Lung microvascular endothelial cell (primary cell): Measurements from ENCODE around the gene NXPE4. TPM values are rescaled to one million over a fixed set of nuclear protein-coding genes. Genes with fewer than 3 reads are reported as not detected.
"Not testable (repeated sequence)": the region's sequence is repeated elsewhere in the genome, so short reads cannot be mapped to it uniquely, and the experiment has no call there.

ENCODE experiments used
- DNase-seq, 2 donors: peaks; one replicate each; pipeline versions ENCODE4 v3.0.0 to v3.0.0-alpha.2; 2010; ENCODE audit warnings: low read depth in 2 of 2
- total RNA-seq: library from RNA; depleted of rRNA; stranded (reverse); fragments of >200 nt; gene quantifications from 2 replicates; pipeline ENCODE4 v1.2.1, GENCODE V29; 2014

NXPE4 gene
- not detected in 2 replicates for total RNA-seq

DNA sequence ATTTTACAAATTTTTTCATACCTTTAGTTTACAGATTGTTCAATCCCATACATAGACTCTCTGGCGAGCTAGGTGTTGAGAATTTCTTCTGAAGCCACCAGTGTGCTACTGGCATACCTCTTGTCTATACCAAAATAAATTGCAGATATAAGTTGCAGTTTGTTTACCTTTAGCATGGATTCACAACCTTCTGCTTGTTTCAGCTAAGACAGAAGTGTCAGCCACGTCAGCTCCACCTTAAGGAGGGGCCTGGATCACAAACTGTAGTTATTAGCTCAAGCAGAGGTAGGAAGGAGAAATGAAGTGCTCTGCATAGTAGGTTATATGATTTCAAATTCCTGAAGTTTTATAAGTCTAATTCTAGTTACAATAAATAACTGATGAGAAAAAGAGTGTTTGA, at the start of gene NXPE4:
Gene NXPE4 (minus strand): TSS at position 216 of the 400 bp plus-strand sequence. CDS start 1,027 bp downstream, outside the sequence.
- no peak for DNase-seq

DNA sequence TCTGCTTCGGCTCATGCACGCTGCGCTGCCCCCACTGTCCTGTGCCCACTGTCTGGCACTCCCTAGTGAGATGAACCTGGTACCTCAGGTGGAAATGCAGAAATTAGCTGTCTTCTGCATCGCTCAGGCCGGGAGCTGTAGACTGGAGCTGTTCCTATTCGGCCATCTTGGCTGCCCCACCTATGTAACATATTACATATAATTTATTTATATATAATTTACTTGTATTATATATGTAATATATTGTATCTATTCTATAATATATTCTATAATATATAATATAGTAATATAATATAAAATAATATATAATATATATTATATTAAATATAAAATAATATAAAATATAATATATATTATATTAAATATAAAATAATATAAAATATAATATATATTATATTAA, 43.9 kb upstream of the NXPE4 start:
- DNase-seq: not testable (repeated sequence)

DNA sequence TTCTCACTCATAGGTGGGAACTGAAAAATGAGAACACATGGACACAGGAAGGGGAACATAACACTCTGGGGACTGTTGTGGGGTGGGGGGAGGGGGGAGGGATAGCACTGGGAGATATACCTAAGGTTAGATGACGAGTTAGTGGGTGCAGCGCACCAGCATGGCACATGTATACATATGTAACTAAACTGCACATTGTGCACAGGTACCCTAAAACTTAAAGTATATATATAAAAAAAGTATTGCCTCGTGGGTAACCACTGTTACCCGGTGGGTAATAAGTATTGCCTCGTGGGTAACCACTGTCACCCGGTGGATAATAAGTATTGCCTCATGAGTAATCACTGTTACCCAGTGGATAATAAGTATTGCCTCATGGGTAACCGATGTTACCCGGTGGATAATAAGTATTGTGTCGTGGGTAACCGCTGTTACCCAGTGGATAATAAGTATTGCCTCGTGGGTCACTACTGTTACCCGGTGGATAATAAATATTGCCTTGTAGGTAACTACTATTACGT, 35.9 kb upstream of the NXPE4 start:
- not testable (repeated sequence) for DNase-seq

DNA sequence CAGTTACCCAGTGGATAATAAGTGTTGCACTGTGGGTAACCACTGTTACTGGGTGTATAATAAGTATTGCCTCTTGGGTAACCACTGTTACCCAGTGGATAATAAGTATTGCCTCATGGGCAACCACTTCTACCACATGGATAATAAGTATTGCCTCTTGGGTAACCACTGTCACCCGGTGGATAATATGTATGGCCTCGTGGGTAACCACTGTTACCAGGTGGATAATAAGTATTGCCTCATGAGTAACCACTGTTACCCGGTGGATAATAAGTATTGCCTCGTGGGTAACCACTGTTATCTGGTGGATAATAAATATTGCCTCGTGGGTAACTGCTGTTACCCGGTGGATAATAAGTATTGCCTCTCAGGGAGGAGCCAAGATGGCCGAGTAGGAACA, 29.7 kb upstream of the NXPE4 start:
- DNase-seq: no peak

DNA sequence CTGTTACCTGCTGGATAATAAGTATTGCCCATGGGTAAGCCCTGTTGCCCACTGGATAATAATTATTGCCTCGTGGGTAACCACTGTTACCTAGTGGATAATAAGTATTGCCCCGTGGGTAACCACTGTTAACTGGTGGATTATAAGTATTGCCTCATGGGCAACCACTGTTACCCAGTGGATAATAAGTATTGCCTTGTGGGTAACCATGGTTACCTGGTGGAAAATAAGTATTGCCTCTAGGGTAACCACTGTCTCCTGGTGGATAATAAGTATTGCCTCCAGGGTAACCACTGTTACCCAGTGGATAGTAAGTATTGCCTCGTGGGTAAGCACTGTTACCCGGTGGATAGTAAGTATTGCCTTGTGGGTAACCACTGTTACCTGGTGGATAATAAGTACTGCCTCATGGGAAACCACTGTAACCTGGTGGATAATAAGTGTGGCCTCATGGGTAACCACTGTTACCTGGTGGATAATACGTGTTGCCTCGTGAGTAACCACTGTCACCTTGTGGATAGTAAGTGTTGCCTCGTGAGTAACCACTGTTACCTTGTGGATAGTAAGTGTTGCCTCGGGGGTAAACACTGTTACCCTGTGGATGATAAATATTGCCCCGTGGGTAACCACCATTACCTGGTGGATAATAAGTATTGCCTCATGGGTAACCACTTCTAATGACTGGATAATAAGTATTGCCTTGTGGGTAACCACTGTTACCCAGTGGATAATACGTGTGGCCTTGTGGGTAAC, 29.0 kb upstream of the NXPE4 start:
- no peak for DNase-seq

DNA sequence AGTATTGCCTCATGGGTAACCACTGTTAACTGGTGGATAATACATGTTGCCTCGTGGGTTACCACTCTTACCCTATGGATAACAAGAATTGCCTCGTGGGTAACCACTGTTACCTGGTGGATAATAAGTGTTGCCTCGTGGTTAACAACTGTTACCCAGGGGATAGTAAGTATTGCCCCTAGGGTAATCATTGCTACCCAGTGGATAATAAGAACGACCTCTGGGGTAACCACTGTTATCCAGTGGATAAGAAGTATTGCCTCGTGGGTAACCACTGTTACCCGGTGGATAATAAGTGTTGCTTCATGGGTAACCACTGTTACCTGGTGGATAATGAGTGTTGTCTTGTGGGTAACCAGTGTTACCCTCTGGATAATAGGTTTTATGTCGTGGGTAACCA, 28.1 kb upstream of the NXPE4 start:
- no peak for DNase-seq

DNA sequence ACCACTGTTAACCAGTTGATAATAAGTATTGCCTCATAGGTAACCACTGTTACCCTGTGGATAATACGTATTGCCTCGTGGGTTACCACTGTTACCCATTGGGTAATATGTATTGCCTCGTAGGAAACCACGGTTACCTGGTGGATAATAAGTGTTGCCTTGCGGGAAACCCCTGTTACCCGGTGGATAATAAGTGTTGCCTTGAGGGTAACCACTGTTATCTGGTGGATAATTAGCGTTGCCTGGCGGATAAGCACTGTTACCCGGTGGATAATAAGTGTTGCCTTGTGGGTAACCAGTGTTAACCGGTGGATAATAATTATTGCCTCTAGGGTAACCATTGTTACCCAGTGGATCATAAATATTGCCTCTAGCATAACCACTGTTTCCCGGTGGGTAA, 27.3 kb upstream of the NXPE4 start:
- no peak for DNase-seq

DNA sequence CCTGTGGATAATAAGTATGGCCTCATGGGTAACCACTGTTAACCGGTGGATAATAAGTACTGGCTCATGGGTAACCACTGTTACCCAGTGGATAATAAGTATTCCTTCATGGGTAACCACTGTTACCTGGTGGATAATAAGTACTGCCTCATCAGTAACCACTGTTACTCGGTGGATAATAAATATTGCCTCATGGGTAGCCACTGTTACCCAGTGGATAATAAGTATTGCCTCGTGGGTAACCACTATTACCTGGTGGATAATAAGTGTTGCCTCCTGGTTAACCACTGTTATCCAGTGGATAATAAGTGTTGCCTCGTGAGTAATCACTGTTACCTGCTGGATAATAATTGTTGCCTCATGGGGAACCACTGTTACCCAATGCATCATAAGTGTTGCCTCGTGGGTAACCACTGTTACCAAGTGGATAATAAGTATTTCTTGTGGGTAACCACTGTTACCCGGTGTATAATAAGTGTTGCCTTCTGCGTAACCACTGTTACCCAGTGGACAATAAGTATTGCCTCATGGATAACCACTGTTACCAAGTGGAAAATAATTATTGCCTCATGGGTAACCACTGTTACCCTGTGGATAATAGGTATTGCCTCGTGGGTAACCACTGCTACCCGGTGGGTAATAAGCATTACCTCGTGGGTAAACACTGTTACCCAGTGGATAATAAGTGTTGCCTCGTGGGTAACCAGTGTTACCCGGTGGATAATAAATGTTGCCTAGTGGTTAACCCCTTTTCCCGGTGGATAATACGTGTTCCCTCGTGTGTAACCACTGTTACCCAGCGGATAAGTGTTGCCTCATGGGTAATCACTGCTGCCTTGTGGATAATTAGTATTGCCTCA, 26.6 kb upstream of the NXPE4 start:
- DNase-seq: no peak

DNA sequence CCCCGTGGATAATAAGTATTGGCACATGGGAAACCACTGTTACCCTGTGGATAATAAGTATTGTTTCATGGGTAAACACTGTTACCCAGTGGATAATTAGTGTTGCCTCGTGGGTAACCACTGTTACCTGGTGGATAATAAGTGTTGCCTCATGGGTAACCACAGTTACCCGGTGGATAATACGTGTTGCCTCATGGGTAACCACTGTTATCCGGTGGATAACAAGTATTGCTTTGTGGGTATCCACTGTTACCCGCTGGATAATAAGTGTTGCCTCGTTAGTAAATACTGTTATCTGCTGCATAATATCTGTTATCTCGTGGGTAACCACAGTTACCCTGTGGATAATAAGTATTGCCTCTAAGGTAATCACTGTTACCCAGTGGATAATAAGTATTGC, 25.5 kb upstream of the NXPE4 start:
- DNase-seq: no peak

DNA sequence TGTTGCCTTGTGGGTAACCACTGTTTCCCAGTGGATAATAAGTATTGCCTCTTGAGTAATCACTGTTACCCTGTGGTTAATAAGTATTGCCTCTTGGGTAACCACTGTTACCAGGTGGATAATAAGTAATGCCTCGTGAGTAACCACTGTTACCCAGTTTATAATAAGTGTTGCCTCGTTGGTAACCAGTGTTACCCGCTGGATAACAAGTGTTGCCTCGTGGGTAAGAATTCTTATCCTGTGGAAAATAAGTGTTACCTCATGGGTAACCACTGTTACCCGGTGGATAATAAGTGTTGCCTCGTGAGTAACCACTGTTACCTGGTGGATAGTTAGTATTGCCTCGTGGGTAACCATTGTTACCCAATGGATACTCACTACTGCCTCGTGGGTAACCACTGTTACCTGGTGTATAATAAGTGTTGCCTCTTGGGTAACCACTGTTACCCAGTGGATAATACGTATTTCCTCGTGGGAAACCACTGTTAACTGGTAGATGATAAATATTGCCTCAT, 24.1 kb upstream of the NXPE4 start:
- no peak for DNase-seq

DNA sequence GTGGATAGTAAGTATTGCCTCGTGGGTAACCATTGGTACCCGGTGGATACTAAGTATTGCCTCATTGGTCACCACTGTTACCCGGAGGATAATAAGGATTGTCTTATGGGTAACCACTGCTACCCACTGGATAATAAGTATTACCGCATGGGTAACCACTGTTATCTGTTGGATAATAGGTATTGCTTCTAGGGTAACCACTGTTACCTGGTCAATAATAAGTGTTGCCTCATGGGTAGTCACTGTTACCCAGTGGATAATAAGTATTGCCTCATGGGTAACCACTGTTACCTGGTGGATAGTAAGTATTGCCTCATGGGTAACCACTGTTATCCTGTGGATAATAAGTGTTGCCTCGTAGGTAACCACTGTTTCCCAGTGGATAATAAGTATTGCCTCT, 22.6 kb upstream of the NXPE4 start:
- DNase-seq: no peak

DNA sequence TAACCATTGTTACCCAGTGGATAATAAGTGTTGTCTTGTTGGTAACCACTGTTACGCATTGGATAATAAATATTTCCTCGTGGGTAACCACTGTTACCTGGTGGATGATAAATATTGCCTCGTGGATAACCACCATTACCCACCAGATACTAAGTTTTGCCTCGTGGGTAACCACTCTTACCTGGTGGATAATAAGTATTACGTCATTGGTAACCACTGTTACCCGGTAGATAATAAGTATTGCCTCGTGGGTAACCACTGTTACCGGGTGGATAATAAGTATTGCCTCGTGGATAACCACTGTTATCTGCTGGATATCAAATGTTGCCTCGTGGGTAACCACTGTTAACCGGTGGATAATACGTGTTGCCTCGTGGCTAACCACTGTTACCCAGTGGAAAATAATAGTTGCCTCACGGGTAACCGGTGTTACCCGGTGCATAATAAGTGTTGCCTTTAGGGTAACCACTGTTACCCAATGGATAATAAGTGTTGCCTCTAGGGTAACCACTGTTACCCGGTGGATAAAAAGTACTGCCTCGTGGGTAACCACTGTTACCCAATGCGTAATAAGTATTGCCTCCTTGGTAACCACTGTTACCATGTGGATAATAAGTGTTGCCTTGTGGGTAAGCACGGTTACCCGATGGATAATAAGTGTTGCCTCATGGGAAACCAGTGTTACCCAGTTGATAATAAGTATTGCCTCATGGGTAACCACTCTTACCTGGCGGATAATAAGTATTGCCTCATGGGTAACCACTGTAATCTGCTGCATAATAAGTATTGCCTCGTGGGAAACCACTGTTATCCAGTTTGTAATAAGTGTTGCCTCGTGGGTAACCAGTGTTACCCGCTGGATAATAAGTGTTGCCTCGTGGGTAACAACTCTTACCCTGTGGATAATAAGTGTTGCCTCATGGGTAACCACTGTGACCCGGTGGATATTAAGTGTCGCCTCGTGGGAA, 21.9 kb upstream of the NXPE4 start:
- no peak for DNase-seq

DNA sequence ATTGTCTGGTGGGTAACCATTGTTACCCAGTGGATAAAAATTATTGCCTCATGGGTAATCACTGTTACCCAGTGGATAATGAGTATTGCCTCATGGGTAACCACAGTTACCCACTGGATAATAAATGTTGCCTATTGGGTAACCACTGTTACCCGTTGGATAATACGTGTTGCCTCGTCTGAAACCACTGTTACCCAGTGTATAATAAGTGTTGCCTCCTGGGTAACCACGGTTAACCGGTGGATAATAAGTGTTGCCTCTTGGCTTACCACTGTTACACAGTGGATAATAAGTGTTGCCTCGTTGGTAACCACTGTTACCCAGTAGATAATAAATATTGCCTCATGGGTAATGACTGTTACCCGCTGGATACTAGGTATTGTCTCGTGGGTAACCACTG, 20.9 kb upstream of the NXPE4 start:
- no peak for DNase-seq

DNA sequence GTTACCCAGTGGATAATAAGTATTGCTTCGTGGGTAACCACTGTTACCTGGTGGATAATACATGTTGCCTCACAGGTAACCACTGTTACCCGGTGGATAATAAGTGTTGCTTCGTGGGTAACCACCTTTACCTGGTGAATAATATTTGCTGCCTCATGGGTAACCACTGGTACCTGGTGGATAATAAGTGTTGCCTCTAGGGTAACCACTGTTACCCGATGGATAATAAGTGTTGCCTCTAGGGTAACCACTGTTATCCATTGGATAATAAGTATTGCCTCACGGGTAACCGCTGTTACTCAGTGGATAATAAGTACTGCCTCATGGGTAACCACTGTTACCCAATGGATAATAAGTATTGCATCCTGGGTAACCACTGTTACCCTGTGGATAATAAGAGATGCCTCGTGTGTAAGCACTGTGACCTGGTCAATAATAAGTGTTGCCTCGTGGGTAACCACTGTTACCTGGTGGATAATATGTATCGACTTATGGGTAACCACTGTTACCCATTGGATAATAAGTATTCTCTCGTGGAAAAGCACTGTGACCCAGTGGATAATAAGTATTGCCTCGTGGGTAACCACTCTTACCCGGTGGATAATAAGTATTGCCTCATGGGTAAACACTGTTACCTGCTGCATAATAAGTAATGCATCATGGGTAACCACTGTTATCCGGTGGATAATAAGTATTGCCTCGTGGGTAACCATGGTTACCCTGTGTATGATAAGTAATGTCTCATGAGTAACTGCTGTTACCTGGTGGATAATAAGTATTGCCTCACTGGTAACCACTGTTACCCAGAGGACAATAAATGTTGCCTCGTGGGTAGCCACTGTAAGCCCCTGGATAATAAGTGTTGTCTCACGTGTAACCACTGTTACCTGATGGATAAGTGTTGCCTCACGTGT, 20.1 kb upstream of the NXPE4 start:
- DNase-seq: no peak

DNA sequence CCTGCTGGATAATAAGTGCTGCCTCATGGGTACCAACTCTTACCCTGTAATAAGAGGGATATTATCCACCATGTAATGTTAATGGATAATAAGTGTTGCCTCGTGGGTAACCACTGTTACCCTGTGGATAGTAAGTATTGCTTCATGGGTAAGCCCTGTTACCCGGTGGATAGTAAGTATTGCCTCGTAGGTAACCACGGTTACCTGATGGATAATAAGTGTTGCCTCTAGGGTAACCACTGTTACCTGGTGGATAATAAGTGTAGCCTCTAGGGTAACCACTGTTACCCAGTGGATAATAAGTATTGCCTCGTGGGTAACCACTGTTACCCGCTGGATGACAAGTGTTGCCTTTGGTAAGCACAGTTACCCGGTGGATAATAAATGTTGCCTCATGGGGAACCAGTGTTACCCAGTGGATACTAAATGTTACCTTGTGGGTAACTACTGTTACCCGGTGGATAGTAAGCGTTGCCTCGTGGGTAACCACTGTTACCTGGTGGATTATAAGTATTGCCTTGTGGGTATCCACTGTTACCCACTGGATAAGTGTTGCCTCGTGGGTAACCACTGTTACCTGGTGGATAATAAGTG, 18.6 kb upstream of the NXPE4 start:
- no peak for DNase-seq

DNA sequence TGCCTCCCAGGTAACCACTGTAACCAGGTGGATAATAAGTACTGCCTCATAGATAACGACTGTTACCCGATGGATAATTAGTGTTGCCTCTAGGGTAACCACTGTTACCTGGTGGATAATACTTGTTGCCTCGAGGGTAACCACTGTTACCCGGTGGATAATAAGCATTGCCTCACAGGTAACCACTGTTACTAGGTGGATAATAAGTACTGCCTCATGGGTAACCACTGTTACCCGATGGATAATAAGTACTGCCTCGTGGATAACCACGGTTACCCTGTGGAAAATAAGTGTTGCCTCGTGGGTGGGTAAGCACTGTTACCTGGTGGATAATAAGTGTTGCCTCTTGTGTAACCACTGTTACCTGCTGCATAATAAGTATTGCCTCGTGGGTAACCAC, 17.5 kb upstream of the NXPE4 start:
- not testable (repeated sequence) for DNase-seq

DNA sequence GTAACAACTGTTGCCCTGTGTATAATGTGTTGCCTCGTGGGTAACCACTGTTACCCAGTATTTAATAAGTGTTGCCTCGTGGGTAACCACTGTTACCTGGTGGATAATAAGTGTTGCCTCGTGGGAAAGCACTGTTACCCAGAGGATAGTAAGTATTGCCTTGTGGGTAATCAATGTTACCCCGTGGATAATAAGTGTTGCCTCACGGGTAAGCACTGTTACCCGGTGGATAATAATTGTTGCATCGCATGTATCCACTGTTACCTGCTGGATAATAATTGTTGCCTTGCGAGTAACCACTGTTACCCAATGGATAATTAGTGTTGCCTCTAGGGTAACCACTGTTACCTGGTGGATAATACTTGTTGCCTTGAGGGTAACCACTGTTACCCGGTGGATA, 17.1 kb upstream of the NXPE4 start:
- no peak for DNase-seq

DNA sequence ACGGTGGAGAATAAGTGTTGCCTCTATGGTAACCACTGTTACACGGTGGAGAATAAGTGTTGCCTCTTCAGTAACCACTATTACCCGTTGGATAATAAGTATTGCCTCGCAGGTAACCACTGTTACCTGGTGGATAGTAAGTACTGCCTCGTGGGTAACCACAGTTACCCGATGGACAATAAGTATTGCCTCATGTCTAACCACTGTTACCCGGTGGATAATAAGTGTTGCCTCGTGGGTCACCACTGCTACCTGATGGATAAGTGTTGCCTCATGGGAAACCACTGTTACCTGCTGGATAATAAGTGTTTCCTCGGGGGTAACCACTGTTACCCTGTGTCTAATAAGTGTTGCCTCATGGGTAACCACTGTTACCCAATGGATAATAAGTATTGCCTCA, 16.6 kb upstream of the NXPE4 start:
- DNase-seq: not testable (repeated sequence)
